Measurements from ENCODE around the gene OR52K2.
"Not testable (repeated sequence)": the region's sequence is repeated elsewhere in the genome, so short reads cannot be mapped to it uniquely, and the experiment has no call there.

OR52K2 gene

DNA sequence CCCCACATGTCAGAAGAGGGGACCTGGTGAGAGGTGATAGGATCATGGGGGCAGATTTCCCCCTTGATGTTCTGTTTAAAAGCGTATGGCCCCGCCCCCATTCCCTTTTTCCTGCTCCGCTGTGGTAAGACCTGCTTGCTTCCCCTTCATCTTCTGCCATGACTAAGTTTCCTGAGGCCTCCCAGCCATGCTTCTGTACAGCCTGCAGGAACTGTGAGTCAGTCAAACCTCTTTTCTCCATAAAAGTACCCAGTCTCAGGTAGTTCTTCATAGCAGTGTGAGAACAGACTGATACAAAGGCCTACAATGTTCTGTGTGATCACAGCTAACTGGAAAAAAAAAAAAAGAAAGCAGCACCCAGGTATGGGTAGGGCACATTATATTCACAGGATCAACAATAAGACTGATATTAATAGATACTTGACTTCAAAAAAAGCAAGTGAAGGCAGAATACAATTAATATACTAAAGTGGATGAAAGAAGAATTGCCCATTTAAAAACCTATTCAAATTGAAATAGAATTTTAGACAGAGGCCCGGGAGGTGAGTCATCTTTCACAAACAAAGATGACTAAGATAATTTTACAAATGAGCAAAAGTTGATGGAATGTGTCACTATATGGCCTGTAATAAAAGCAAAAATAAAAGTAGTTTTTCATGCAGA lies 31.6 kb downstream of the OR52K2 start:
- DNase-seq = peak; percentile 19 to 27

DNA sequence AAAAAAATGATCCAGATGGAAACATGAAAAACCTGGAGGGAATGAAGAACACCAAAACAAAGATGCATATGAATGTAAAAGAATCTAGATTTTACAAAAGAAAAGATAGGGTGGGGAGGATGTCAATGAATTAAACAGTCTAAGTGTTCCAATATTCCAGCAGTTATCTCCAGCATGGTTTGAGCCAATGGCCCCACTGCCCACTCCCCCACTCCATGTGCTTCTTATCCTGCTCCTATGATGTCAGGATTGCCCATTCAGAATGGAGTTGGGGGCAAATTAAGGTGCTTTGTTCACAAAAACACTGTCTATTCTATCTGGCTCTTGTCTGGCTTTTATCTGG lies 32.1 kb downstream of the OR52K2 start:
- no peak for DNase-seq

DNA sequence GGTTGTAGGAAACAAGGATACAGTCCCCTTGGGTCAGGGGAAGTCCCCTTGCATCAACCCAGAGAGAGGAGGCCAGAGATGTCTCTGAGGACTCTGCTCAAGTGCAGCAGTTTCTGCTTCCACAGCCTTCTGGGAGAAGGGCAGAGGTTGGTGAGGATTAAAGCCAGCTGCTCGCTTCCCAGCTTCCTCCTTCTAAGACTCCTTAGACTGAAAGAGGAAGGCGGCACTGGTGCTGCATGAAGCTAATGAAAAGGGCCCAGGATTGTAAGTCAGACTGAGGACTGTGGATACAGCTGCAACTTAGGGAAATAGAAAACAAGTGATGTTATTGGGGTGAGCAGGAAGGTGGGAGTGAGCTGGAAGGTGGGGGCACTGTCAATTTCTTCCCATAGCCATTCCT lies 33.4 kb downstream of the OR52K2 start, which contains the start of gene OR52K1:
Gene OR52K1 (plus strand): TSS at position 202 of the 400 bp plus-strand sequence. CDS start 6,255 bp downstream, outside the sequence.
- peak; percentile 67 to 69 for DNase-seq

DNA sequence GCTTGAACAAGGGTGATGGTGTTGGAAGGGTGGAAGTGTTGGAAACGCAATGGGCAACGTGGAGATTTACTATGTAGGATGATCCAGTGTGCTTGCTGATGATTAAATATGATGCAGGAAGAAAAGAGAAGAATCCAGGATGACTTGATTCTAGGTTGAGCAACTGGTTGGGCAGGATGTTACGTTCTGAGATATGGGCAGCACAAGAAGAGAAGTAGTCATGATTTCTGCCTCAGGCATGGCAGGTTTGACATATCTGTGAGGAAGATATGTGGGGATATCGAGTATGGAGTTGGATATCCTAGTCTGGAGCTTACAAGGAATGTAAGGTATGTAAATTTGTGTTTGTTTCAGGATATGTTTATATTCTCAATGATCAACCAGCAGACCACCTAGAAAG lies 35.2 kb downstream of the OR52K2 start:
- DNase-seq = no peak

DNA sequence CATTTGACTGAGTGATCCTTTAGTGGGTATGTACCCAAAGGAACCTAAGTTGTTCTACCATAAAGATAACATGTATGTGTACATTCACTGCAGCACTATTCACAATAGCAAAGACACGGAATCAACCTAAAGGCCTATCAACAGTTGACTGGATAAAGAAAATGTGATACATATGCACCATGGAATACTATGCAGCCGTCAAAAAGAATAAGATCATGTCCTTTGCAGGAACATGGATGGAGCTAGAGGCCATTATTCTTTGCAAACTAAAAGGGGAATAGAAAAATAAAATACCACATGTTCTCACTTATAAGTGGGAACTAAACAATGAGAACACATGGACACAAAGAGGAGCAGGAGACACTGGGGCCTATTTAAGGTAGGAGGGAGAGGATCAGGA lies 42.3 kb downstream of the OR52K2 start:
- DNase-seq = not testable (repeated sequence)

DNA sequence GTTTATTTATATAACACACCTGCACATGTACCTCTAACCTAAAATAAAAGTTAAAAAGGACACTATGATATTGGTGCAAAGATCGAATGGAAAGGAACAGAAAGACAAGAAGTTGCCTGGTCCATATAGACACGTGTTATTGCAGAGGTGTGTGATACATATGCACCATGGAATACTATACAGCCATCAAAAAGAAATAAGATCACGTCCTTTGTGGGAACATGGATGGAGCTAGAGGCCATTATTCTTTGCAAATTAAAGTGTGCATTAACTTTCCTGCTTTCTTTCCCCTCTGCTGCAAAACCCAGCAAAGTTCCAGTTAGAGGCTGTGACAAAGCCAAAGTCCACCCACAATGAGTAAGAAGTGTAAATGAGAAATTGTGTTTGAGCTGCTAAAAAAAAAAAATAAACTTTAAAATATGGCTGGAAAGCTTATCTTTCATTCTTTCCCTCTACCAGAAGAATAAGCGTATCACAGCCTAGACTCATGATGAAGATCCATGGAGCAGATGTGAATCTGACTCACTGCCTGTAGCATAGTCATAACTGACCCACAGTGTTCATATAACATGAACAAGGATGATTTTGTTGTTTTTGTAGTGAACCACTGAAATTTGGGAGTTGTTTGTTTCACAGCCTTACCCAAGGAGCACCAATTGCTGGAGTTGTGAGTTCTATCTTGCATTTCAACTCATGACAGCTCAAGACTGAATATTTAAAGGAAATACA lies 42.9 kb downstream of the OR52K2 start:
- no peak for DNase-seq

DNA sequence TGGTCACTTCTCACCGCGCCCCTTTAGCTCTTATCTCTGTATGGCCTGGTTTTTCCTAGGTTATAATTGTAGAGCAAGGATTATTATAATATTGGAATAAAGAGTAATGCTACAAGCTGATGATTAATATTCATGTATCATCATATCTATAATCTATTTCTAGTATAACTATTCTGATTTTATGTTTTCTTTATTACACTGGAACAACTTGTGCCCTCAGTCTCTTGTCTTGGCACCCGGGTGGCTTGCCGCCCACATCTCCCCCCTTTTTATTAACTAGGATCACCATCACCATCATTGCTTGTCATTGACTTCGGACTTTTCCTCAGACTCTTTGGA lies 44.4 kb downstream of the OR52K2 start:
- DNase-seq = no peak

DNA sequence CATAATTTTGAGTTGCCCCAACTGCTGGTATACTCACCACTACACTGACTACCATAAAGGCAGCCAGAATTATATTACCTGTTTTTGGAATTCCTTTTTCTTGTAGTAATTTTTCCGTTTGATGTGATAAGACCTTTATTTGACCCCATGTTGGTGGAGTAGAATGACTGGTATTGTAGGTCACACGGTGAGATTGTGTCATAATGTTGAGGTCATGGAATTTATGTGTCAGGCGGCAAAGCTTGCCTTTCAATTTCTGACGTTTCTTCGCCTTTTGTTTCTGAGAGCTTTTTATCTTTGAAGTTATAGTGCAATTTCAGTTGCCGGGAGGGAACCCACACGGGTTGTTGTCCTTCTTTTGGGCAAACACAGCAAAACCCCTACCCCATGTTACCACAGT lies 46.4 kb downstream of the OR52K2 start:
- DNase-seq = peak; percentile 25 to 49

DNA sequence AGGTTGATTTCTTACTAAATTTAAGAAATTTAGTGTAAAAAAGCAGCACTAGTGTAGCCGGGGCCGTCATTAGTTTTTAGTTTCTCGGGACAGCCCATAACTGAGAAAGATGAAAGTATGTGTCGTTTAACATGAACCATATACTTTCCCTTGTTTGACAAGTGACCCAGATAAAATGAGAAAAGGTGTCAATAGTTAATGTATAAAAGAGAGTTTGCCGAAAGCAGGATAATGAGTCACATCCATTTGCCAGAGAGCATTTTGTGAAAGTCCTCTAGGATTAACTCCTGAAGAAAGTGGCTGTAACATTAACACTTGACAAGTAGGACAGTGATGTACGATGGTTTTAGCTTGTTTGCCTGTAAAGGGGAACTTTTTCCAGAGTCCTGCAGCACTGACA lies 46.9 kb downstream of the OR52K2 start:
- DNase-seq = no peak

DNA sequence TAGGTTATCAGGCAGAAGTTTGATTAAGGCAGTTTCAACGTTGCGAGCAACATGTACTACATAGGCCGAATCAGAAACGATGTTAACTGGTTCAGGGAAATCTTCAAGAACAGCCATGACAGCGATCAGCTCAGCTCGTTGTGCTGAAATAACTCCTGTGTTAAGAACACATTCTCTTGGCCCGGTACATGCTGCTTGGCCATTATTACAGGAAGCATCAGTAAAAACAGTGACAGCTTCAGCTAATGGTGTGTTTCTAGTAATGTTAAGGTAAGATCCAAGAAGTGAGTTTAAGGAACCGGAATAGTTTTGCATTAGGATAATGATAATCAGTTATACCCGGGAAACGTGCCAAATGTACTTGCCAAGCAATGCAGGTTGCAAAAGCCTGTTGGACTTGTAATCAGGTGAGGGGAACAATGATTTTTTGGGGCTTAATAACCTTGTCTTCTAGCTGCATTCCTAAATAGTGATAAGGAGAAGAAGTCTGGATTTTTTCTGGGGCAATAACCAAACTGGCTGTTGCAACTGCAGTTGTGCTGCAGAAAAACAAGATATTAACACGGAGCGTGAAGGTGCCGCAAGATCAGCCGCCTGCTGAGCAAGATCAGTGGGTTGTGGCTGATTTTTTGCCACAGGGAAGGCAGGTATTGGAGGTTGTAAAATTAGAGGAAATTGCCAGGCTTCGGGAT lies 47.6 kb downstream of the OR52K2 start:
- no peak for DNase-seq
